ENCODE data around the gene SKOR1.

SKOR1 gene

DNA sequence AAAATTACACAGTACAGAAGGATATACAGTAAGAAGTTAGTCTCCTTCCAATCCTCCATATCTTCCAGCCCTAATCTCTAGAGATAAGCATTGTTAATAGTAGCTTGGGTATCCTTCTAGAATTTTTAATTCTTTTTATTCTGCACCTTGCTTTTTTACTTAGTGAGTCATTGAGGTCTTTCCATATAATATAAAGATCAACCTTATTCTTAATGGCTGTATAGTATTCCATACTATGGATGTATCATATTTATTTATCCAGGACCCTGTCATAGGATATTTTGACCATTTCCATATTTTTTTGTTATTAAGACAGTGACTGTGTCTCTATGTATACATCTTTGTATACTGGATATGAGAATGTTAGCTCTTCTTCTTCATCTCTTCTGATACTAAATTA, 36.3 kb upstream of the SKOR1 start:
- Histone ChIP-seq H3K4me3 (ENCODE audit: low read depth in 1 of 2, low read length in 2 of 2) (no peak overlapping the region), H3K9me3 (ENCODE audit: insufficient read depth, low read length, severe bottlenecking) (no peaks in the 10 kb centered on the region), H3K4me1 (ENCODE audit: insufficient read depth, low read length) (peaks cover 33% of the 10 kb centered on the region), H3K27me3 (ENCODE audit: insufficient read depth, low read length, poor library complexity) (no peaks in the 10 kb centered on the region), H3K36me3 (ENCODE audit: insufficient read depth, low read length) (0 out of 2 replicates have a peak, but pooled peaks cover 3% of the 10 kb centered on the region), H3K4me2 (ENCODE audit: insufficient read depth, low read length) (no peak overlapping the region), H3K27ac (ENCODE audit: low read length) (no peak overlapping the region), H4K20me1 (ENCODE audit: insufficient read depth, low read length) (no peaks in the 10 kb centered on the region), H3K79me2 (ENCODE audit: insufficient read depth, low read length) (no peaks in the 10 kb centered on the region), H2AFZ (ENCODE audit: low read depth, low read length) (no peak overlapping the region), H3K9ac (ENCODE audit: low read depth, low read length) (no peak overlapping the region)
- no peak for DNase-seq
- ATAC-seq (ENCODE audit: insufficient read depth, low read depth): no peak
- TF ChIP-seq, protein P1, sequence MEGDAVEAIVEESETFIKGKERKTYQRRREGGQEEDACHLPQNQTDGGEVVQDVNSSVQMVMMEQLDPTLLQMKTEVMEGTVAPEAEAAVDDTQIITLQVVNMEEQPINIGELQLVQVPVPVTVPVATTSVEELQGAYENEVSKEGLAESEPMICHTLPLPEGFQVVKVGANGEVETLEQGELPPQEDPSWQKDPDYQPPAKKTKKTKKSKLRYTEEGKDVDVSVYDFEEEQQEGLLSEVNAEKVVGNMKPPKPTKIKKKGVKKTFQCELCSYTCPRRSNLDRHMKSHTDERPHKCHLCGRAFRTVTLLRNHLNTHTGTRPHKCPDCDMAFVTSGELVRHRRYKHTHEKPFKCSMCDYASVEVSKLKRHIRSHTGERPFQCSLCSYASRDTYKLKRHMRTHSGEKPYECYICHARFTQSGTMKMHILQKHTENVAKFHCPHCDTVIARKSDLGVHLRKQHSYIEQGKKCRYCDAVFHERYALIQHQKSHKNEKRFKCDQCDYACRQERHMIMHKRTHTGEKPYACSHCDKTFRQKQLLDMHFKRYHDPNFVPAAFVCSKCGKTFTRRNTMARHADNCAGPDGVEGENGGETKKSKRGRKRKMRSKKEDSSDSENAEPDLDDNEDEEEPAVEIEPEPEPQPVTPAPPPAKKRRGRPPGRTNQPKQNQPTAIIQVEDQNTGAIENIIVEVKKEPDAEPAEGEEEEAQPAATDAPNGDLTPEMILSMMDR (IDR thresholded peaks at IDR 0.05; ENCODE audit: borderline replicate concordance, extremely low read depth, low read length, poor library complexity, severe bottlenecking): no peak

DNA sequence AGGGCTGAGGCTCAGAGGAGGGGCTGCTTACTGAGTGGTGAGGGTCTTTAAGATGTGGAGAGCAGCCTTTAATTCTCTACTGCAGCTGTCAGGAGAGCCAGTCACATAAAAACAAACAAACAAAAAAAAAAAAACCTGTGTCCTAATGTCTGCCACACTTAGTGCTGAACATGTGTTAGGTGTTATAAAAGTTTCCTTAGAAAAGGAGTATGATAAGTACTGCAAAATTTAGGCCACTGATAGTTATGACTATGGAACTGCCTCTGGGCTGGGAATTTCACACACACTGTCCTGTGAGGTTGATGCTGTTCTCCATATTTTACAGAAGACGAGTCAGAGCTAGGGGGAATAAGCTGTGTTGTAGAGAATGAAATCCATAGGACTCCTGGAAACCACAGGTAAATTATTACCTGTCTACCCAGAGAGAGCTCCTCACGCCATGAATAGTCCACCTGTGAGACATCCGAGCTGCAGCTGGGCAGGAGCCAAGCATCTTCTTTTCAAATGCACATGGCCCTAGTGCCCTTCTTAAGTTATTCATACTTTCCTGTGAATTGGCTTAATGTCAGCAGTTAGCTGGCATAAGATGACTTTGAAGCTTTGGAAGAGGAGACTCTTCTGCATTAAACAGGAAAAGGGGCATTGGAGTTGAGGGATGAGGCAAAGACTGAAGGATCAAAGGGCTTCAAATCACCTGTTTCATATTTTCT, 34.5 kb upstream of the SKOR1 start:
- Histone ChIP-seq H3K9ac (ENCODE audit: low read depth, low read length) (no peak overlapping the region), H4K20me1 (ENCODE audit: insufficient read depth, low read length) (no peaks in the 10 kb centered on the region), H3K9me3 (ENCODE audit: insufficient read depth, low read length, severe bottlenecking) (peaks cover 4% of the 10 kb centered on the region)

GRCh38 chr15:67792250-67792942, 32.9 kb upstream of the SKOR1 start:
- no peak overlapping the region for H3K4me2 ChIP-seq (ENCODE audit: insufficient read depth, low read length)
- H3K4me3 ChIP-seq (ENCODE audit: low read depth in 1 of 2, low read length in 2 of 2): no peak overlapping the region
- DNase-seq: no peak

More for the DNA sequence above, 34.5 kb upstream of the SKOR1 start:
- Histone ChIP-seq H2AFZ (ENCODE audit: low read depth, low read length) (no peak overlapping the region), H3K27ac (ENCODE audit: low read length) (no peak overlapping the region), H3K27me3 (ENCODE audit: insufficient read depth, low read length, poor library complexity) (no peaks in the 10 kb centered on the region), H3K4me1 (ENCODE audit: insufficient read depth, low read length) (peaks cover 25% of the 10 kb centered on the region), H3K4me2 (ENCODE audit: insufficient read depth, low read length) (no peak overlapping the region), H3K79me2 (ENCODE audit: insufficient read depth, low read length) (no peaks in the 10 kb centered on the region), H3K36me3 (ENCODE audit: insufficient read depth, low read length) (0 out of 2 replicates have a peak, but pooled peaks cover 3% of the 10 kb centered on the region), H3K4me3 (ENCODE audit: low read depth in 1 of 2, low read length in 2 of 2) (no peak overlapping the region)
- no peak for ATAC-seq (ENCODE audit: insufficient read depth, low read depth)
- DNase-seq: no peak
- TF ChIP-seq, protein P1 (IDR thresholded peaks at IDR 0.05; ENCODE audit: borderline replicate concordance, extremely low read depth, low read length, poor library complexity, severe bottlenecking): no peak

More at GRCh38 chr15:67792250-67792942, 32.9 kb upstream of the SKOR1 start:
- ATAC-seq (ENCODE audit: insufficient read depth, low read depth): no peak
- H3K27ac ChIP-seq (ENCODE audit: low read length): no peak overlapping the region
- no peaks in the 10 kb centered on the region for H3K79me2 ChIP-seq (ENCODE audit: insufficient read depth, low read length)
- no peak overlapping the region for H2AFZ ChIP-seq (ENCODE audit: low read depth, low read length)
- peaks cover 26% of the 10 kb centered on the region for H3K4me1 ChIP-seq (ENCODE audit: insufficient read depth, low read length)
- TF ChIP-seq, protein P1 (IDR thresholded peaks at IDR 0.05; ENCODE audit: borderline replicate concordance, extremely low read depth, low read length, poor library complexity, severe bottlenecking): no peak
- no peak for TF ChIP-seq EZH2 (IDR thresholded peaks at IDR 0.05; ENCODE audit: borderline replicate concordance, low read depth, low read length, severe bottlenecking)
- peaks cover 4% of the 10 kb centered on the region for H3K9me3 ChIP-seq (ENCODE audit: insufficient read depth, low read length, severe bottlenecking)
- H4K20me1 ChIP-seq (ENCODE audit: insufficient read depth, low read length): no peaks in the 10 kb centered on the region
- H3K27me3 ChIP-seq (ENCODE audit: insufficient read depth, low read length, poor library complexity): no peaks in the 10 kb centered on the region
- 0 out of 2 replicates have a peak, but pooled peaks cover 3% of the 10 kb centered on the region for H3K36me3 ChIP-seq (ENCODE audit: insufficient read depth, low read length)
- H3K9ac ChIP-seq (ENCODE audit: low read depth, low read length): no peak overlapping the region
